ENCODE results near the gene NLGN1.

Gene NLGN1

GRCh38 chr3:173395073-173395411 lies 2.5 kb upstream of the NLGN1 start:
- peaks cover 41% of the 10 kb centered on the region for H3K27me3 Mint-ChIP-seq (ENCODE audit: low read depth)
- H3K4me3 Mint-ChIP-seq, result peak overlapping the region; percentile 86 to 88 (median 88)
- H3K36me3 Mint-ChIP-seq (ENCODE audit: low read depth), result no peaks in the 10 kb centered on the region
- no peak for TF ChIP-seq CTCF (IDR thresholded peaks at IDR 0.05; ENCODE audit: unreplicated experiment in 3 of 3)
- H3K9me3 Mint-ChIP-seq, result no peaks in the 10 kb centered on the region
- H3K4me1 Mint-ChIP-seq, result peaks cover 26% of the 10 kb centered on the region
- peak overlapping the region; percentile 23 to 66 (median 25) for H3K27ac Mint-ChIP-seq

- H3K9me3 Mint-ChIP-seq, result no peaks in the 10 kb centered on the region
- peak overlapping the region; percentile 23 to 66 (median 40) for H3K27ac Mint-ChIP-seq
- TF ChIP-seq CTCF (IDR thresholded peaks at IDR 0.05; ENCODE audit: unreplicated experiment in 3 of 3), result no peak
- peak overlapping the region; percentile 86 to 88 (median 88) for H3K4me3 Mint-ChIP-seq
- peaks cover 32% of the 10 kb centered on the region for H3K4me1 Mint-ChIP-seq
- H3K27me3 Mint-ChIP-seq (ENCODE audit: low read depth), result peaks cover 41% of the 10 kb centered on the region
- no peaks in the 10 kb centered on the region for H3K36me3 Mint-ChIP-seq (ENCODE audit: low read depth)
Observed at GRCh38 chr3:173395412-173396181, 1.9 kb upstream of the NLGN1 start.

- H3K36me3 Mint-ChIP-seq (ENCODE audit: low read depth), result no peaks in the 10 kb centered on the region
- H3K27me3 Mint-ChIP-seq (ENCODE audit: low read depth), result peaks cover 35% of the 10 kb centered on the region
- peak overlapping the region; percentile 86 to 88 (median 88) for H3K4me3 Mint-ChIP-seq
- TF ChIP-seq CTCF (IDR thresholded peaks at IDR 0.05; ENCODE audit: unreplicated experiment in 3 of 3), result no peak
- H3K4me1 Mint-ChIP-seq, result peaks cover 32% of the 10 kb centered on the region
- no peaks in the 10 kb centered on the region for H3K9me3 Mint-ChIP-seq
- H3K27ac Mint-ChIP-seq, result peak overlapping the region; percentile 40 to 88 (median 81)
Observed at GRCh38 chr3:173396191-173397041, 1.1 kb upstream of the NLGN1 start.

- no peak for TF ChIP-seq CTCF (IDR thresholded peaks at IDR 0.05; ENCODE audit: unreplicated experiment in 3 of 3)
Observed at GRCh38 chr3:173398111-173398479, 551 bp downstream of the NLGN1 start.

GRCh38 chr3:173399044-173399443 lies 1.5 kb downstream of the NLGN1 start:
- Mint-ChIP-seq H3K4me3 (peak overlapping the region; percentile 86 to 88 (median 88)), H3K36me3 (ENCODE audit: low read depth) (no peaks in the 10 kb centered on the region), H3K9me3 (no peaks in the 10 kb centered on the region), H3K4me1 (peaks cover 32% of the 10 kb centered on the region), H3K27ac (peak overlapping the region in 2 of 3 experiments; percentile 44 to 46), H3K27me3 (ENCODE audit: low read depth) (peaks cover 31% of the 10 kb centered on the region)
- no peak for TF ChIP-seq CTCF (IDR thresholded peaks at IDR 0.05; ENCODE audit: unreplicated experiment in 3 of 3)

More at GRCh38 chr3:173398111-173398479, 551 bp downstream of the NLGN1 start:
- peaks cover 35% of the 10 kb centered on the region for H3K27me3 Mint-ChIP-seq (ENCODE audit: low read depth)
- H3K36me3 Mint-ChIP-seq (ENCODE audit: low read depth), result no peaks in the 10 kb centered on the region
- H3K4me3 Mint-ChIP-seq, result peak overlapping the region; percentile 86 to 88 (median 88)
- H3K4me1 Mint-ChIP-seq, result peaks cover 32% of the 10 kb centered on the region
- H3K27ac Mint-ChIP-seq, result peak overlapping the region; percentile 69 to 88 (median 85)
- H3K9me3 Mint-ChIP-seq, result no peaks in the 10 kb centered on the region
